ENCODE results near the gene RNF11. TPM values are rescaled to one million over a fixed set of nuclear protein-coding genes. Genes with fewer than 3 reads are reported as not detected.

The RNF11 gene
- total RNA-seq, 1 donor from 2014 or later: 126 TPM

DNA sequence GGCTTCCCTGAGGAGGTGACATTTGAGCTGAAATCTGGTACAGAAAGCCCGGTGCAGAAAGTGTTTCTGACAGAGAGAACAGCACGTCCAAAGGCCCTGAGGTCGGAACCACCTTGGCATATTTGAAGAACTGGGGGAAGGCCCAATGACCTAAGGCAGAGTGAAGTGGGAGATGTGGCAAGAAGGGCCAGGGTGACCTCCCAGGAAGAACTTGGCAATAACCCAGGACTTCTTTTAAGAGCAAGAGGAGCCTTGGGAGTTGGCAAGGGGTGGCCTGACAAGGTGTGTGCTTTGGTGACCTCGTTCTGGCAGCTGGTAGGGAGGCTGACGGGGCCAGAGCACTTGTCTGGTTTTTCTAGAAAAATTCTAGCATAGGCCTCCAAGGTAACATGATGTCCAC lies 70.9 kb downstream of the RNF11 start:
- no peaks in the 10 kb centered on the region for H3K27me3 ChIP-seq (ENCODE audit: insufficient read depth, low read length)
- no peak overlapping the region for H3K9ac ChIP-seq (ENCODE audit: low read length)
- H3K9me3 Mint-ChIP-seq (ENCODE audit: unreplicated experiment): peaks cover 3% of the 10 kb centered on the region
- TF ChIP-seq, protein P1, sequence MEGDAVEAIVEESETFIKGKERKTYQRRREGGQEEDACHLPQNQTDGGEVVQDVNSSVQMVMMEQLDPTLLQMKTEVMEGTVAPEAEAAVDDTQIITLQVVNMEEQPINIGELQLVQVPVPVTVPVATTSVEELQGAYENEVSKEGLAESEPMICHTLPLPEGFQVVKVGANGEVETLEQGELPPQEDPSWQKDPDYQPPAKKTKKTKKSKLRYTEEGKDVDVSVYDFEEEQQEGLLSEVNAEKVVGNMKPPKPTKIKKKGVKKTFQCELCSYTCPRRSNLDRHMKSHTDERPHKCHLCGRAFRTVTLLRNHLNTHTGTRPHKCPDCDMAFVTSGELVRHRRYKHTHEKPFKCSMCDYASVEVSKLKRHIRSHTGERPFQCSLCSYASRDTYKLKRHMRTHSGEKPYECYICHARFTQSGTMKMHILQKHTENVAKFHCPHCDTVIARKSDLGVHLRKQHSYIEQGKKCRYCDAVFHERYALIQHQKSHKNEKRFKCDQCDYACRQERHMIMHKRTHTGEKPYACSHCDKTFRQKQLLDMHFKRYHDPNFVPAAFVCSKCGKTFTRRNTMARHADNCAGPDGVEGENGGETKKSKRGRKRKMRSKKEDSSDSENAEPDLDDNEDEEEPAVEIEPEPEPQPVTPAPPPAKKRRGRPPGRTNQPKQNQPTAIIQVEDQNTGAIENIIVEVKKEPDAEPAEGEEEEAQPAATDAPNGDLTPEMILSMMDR (IDR thresholded peaks at IDR 0.05; ENCODE audit: insufficient read depth, low read depth, low read length): no peak
- TF ChIP-seq EZH2 (IDR thresholded peaks at IDR 0.05; ENCODE audit: insufficient read depth, low read length): no peak
- no peak overlapping the region for H2AFZ ChIP-seq (ENCODE audit: low read depth, low read length)
- no peaks in the 10 kb centered on the region for H3K36me3 Mint-ChIP-seq (ENCODE audit: low read depth, unreplicated experiment)
- H3K9me3 ChIP-seq (ENCODE audit: insufficient read depth, low read depth, low read length): no peaks in the 10 kb centered on the region
- FAIRE-seq (no peak), DNase-seq (ENCODE audit: low read depth) (no peak)
- H3K4me1 Mint-ChIP-seq (ENCODE audit: low read depth, unreplicated experiment): peaks cover 9% of the 10 kb centered on the region
- H3K4me3 ChIP-seq (ENCODE audit: insufficient read depth, low read depth, low read length): no peak overlapping the region
- no peak overlapping the region for H3K27ac ChIP-seq (ENCODE audit: low read depth, low read length)
- H4K20me1 ChIP-seq (ENCODE audit: insufficient read depth, low read length): no peaks in the 10 kb centered on the region
- H3K27ac Mint-ChIP-seq (ENCODE audit: unreplicated experiment): peak overlapping the region; percentile 62
- H3K4me3 Mint-ChIP-seq (ENCODE audit: unreplicated experiment): no peak overlapping the region
- H3K4me2 ChIP-seq (ENCODE audit: low read length): no peak overlapping the region
- H3K79me2 ChIP-seq (ENCODE audit: insufficient read depth, low read length): no peaks in the 10 kb centered on the region
- H3K36me3 ChIP-seq (ENCODE audit: insufficient read depth, low read length): no peaks in the 10 kb centered on the region
- peaks cover 7% of the 10 kb centered on the region for H3K4me1 ChIP-seq (ENCODE audit: insufficient read depth, low read length)
- peaks cover 2% of the 10 kb centered on the region for H3K27me3 Mint-ChIP-seq (ENCODE audit: low read depth, unreplicated experiment)

DNA sequence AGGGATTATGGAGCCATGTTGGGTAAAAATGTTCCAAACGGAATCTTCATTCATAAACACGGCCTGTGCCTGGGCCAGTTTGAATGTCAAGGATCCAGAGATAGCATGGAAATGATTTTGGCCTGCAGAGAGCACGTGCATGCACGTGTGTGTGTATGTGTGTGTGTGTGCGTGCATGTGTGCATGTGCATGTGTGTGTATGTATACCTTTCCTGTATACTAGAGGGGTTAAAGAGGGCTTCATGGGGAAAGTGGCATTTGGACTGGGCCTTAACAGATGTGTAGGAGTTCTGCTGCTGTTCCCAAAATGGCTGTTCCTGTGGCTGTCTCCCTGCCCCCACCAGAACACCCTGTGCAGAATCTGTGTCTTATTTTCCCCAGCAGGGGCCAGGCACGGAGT lies 72.6 kb downstream of the RNF11 start:
- Mint-ChIP-seq H3K27me3 (ENCODE audit: low read depth, unreplicated experiment) (peaks cover 3% of the 10 kb centered on the region), H3K9me3 (ENCODE audit: unreplicated experiment) (peaks cover 3% of the 10 kb centered on the region), H3K4me1 (ENCODE audit: low read depth, unreplicated experiment) (peaks cover 11% of the 10 kb centered on the region), H3K36me3 (ENCODE audit: low read depth, unreplicated experiment) (no peaks in the 10 kb centered on the region), H3K4me3 (ENCODE audit: unreplicated experiment) (no peak overlapping the region), H3K27ac (ENCODE audit: unreplicated experiment) (no peak overlapping the region)
- Histone ChIP-seq H3K79me2 (ENCODE audit: insufficient read depth, low read length) (no peaks in the 10 kb centered on the region), H3K4me1 (ENCODE audit: insufficient read depth, low read length) (peaks cover 7% of the 10 kb centered on the region), H3K9ac (ENCODE audit: low read length) (no peak overlapping the region), H3K4me3 (ENCODE audit: insufficient read depth, low read depth, low read length) (no peak overlapping the region), H2AFZ (ENCODE audit: low read depth, low read length) (no peak overlapping the region), H3K9me3 (ENCODE audit: insufficient read depth, low read depth, low read length) (no peaks in the 10 kb centered on the region), H4K20me1 (ENCODE audit: insufficient read depth, low read length) (no peaks in the 10 kb centered on the region), H3K27me3 (ENCODE audit: insufficient read depth, low read length) (no peaks in the 10 kb centered on the region), H3K4me2 (ENCODE audit: low read length) (no peak overlapping the region), H3K27ac (ENCODE audit: low read depth, low read length) (no peak overlapping the region), H3K36me3 (ENCODE audit: insufficient read depth, low read length) (no peaks in the 10 kb centered on the region)
- TF ChIP-seq, protein P1 (IDR thresholded peaks at IDR 0.05; ENCODE audit: insufficient read depth, low read depth, low read length): no peak
- TF ChIP-seq EZH2 (IDR thresholded peaks at IDR 0.05; ENCODE audit: insufficient read depth, low read length): no peak
- DNase-seq (ENCODE audit: low read depth) (no peak), FAIRE-seq (no peak)

DNA sequence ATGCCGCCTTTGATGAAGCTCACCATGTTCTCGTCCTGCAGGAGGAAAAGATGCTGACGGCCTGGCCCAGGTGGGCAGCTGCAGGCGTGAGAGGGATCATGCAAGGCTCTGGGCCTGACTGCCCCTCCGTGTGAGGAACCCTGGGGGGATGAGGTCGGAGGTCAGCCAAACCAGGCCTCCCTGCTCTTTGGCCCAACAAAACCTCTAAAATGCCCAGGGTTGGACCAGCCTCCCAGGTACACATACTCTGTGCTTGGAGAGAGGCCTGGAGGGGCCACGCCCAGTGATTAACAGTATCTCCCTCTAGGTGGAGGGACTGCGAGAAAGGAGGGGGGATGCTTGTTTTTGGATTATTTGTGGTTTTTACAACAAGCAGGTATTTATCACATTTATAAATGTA lies 73.2 kb downstream of the RNF11 start:
- H3K27ac ChIP-seq (ENCODE audit: low read depth, low read length): no peak overlapping the region
- no peaks in the 10 kb centered on the region for H3K36me3 ChIP-seq (ENCODE audit: insufficient read depth, low read length)
- no peak overlapping the region for H3K27ac Mint-ChIP-seq (ENCODE audit: unreplicated experiment)
- H3K79me2 ChIP-seq (ENCODE audit: insufficient read depth, low read length): no peaks in the 10 kb centered on the region
- peaks cover 3% of the 10 kb centered on the region for H3K9me3 Mint-ChIP-seq (ENCODE audit: unreplicated experiment)
- H3K9me3 ChIP-seq (ENCODE audit: insufficient read depth, low read depth, low read length): no peaks in the 10 kb centered on the region
- H2AFZ ChIP-seq (ENCODE audit: low read depth, low read length): no peak overlapping the region
- DNase-seq (ENCODE audit: low read depth): no peak
- H3K9ac ChIP-seq (ENCODE audit: low read length): no peak overlapping the region
- no peak overlapping the region for H3K4me3 Mint-ChIP-seq (ENCODE audit: unreplicated experiment)
- peaks cover 16% of the 10 kb centered on the region for H3K4me1 Mint-ChIP-seq (ENCODE audit: low read depth, unreplicated experiment)
- H3K36me3 Mint-ChIP-seq (ENCODE audit: low read depth, unreplicated experiment): no peaks in the 10 kb centered on the region
- TF ChIP-seq EZH2 (IDR thresholded peaks at IDR 0.05; ENCODE audit: insufficient read depth, low read length): no peak
- TF ChIP-seq, protein P1 (IDR thresholded peaks at IDR 0.05; ENCODE audit: insufficient read depth, low read depth, low read length): no peak
- no peak overlapping the region for H3K4me2 ChIP-seq (ENCODE audit: low read length)
- H3K4me3 ChIP-seq (ENCODE audit: insufficient read depth, low read depth, low read length): no peak overlapping the region
- H3K27me3 Mint-ChIP-seq (ENCODE audit: low read depth, unreplicated experiment): peaks cover 3% of the 10 kb centered on the region
- no peak for FAIRE-seq
- H3K27me3 ChIP-seq (ENCODE audit: insufficient read depth, low read length): no peaks in the 10 kb centered on the region
- no peaks in the 10 kb centered on the region for H4K20me1 ChIP-seq (ENCODE audit: insufficient read depth, low read length)
- H3K4me1 ChIP-seq (ENCODE audit: insufficient read depth, low read length): peaks cover 10% of the 10 kb centered on the region
